OCI-LY7 (cell line): ENCODE data around the gene SLC37A1. TPM values are rescaled to one million over a fixed set of nuclear protein-coding genes. Genes with fewer than 3 reads are reported as not detected.

Experiments used
- BruUV-seq: library from RNA; stranded (reverse); fragments of 400-500 nt; replicated peaks from 2 replicates; lab custom pipeline; 2021; lab: Mats Ljungman, UMichigan
- CTCF ChIA-PET: fragments of 300-600 bp; sonication (Branson Sonifier 250); formaldehyde crosslinking; loops from one replicate; lab custom pipeline; 2022; ENCODE audit warnings: antibody characterized with exemption; ENCODE audit not compliant: unreplicated experiment; lab: Charles Lee
- POLR2A ChIA-PET: fragments of 300-600 bp; sonication (Branson Sonifier 250); formaldehyde crosslinking; loops from one replicate; lab custom pipeline; 2022; ENCODE audit warnings: antibody characterized with exemption; lab: Charles Lee
- DNase-seq: peaks from one replicate; pipeline ENCODE4 v3.0.0-alpha.2; 2015; ENCODE audit warnings: low spot score
- H2AFZ ChIP-seq: fragments of 200-600 bp; sonication (generic), shearing (Covaris generic); 2 replicates; pipeline ENCODE4 v1.6.1; 2014; ENCODE audit warnings: mild to moderate bottlenecking, antibody characterized with exemption, low read length, moderate library complexity
- H3K27ac ChIP-seq: fragments of 200-600 bp; sonication (generic); 2 replicates; pipeline ENCODE4 v1.5.1; 2014; ENCODE audit warnings: mixed run types, low read depth, mild to moderate bottlenecking, moderate library complexity, low read length, inconsistent platforms; ENCODE audit not compliant: poor library complexity, severe bottlenecking
- H3K36me3 ChIP-seq: fragments of 200-600 bp; sonication (generic); 2 replicates; pipeline ENCODE4 v1.6.1; 2014; ENCODE audit warnings: mild to moderate bottlenecking, antibody characterized with exemption, low read length, moderate library complexity, mixed read lengths; ENCODE audit not compliant: insufficient read depth
- H3K4me1 ChIP-seq: fragments of 200-600 bp; sonication (generic); 2 replicates; pipeline ENCODE4 v1.5.1; 2014; ENCODE audit warnings: mild to moderate bottlenecking, low read length; ENCODE audit not compliant: insufficient read depth, poor library complexity, severe bottlenecking
- H3K4me2 ChIP-seq: fragments of 200-600 bp; sonication (generic); 2 replicates; pipeline ENCODE4 v1.6.1; 2014; ENCODE audit warnings: mild to moderate bottlenecking, low read length
- H3K4me3 ChIP-seq: fragments of 200-600 bp; sonication (generic); 2 replicates; pipeline ENCODE4 v1.5.1; 2014; ENCODE audit warnings: mild to moderate bottlenecking, low read depth, low read length; ENCODE audit not compliant: poor library complexity, severe bottlenecking
- H3K79me2 ChIP-seq: fragments of 200-600 bp; sonication (generic); 2 replicates; pipeline ENCODE4 v1.6.1; 2016; ENCODE audit warnings: low read depth, mild to moderate bottlenecking, low read length, moderate library complexity, mixed read lengths; ENCODE audit not compliant: insufficient read depth
- H3K9me2 ChIP-seq: fragments of 200-600 bp; sonication (generic); 2 replicates; pipeline ENCODE4 v1.6.1; 2016; ENCODE audit warnings: mild to moderate bottlenecking, low read length, mixed read lengths; ENCODE audit not compliant: insufficient read depth
- H3K9me3 ChIP-seq: fragments of 200-600 bp; sonication (generic); 2 replicates; pipeline ENCODE4 v1.6.1; 2014; ENCODE audit warnings: mild to moderate bottlenecking, mixed run types, low read length, mixed read lengths
- H4K20me1 ChIP-seq: fragments of 200-600 bp; sonication (generic); 2 replicates; pipeline ENCODE4 v1.6.1; 2014; ENCODE audit warnings: mild to moderate bottlenecking, antibody characterized with exemption, low read length, moderate library complexity, mixed read lengths; ENCODE audit not compliant: insufficient read depth
- CTCF ChIP-seq: fragments of 200-600 bp; sonication (generic); conservative IDR thresholded peaks from 2 replicates; pipeline ENCODE4 v1.5.1; 2014; ENCODE audit warnings: mild to moderate bottlenecking, antibody characterized with exemption, low read length, moderate library complexity, mixed read lengths
- EZH2phosphoT487 ChIP-seq: fragments of 200-600 bp; sonication (generic); IDR thresholded peaks from 2 replicates; pipeline ENCODE4 v1.6.1; 2018; ENCODE audit warnings: low read depth, borderline replicate concordance, mild to moderate bottlenecking, mixed run types, antibody characterized with exemption, low read length, moderate library complexity, mixed read lengths
- intact Hi-C: fragments of 100-400 bp; cut with micrococcal nuclease; formaldehyde crosslinking; loops from one replicate; pipeline ENCODE4 v1.10.0; 2022; ENCODE audit not compliant: unreplicated experiment
- total RNA-seq, 2 experiments: library from RNA; depleted of rRNA in 1 of 2; stranded (reverse); fragments of >200 nt in 1 of 2; shearing (Covaris generic) in 1 of 2; gene quantifications; 2 replicates each; pipeline ENCODE4 v1.2.3, GENCODE V29; 2014 to 2022

The SLC37A1 gene
- total RNA-seq, 2 experiments from 2014 or later = 22.5 to 27.6 TPM

- intact Hi-C loops = loop anchor here (2.0 kb wide), 1 partner anchor 43 kb away; no protein-coding TSS in a partner anchor
- ChIA-PET POLR2A (no interaction called here), CTCF (no interaction called here)
- Histone ChIP-seq H3K79me2 (no peaks in the 10 kb centered on the region), H4K20me1 (no peaks in the 10 kb centered on the region), H3K27ac (no peak overlapping the region), H3K9me2 (no peaks in the 10 kb centered on the region), H2AFZ (no peak overlapping the region), H3K9me3 (no peaks in the 10 kb centered on the region), H3K36me3 (no peaks in the 10 kb centered on the region), H3K4me1 (peaks cover 13% of the 10 kb centered on the region), H3K4me2 (no peak overlapping the region), H3K4me3 (no peak overlapping the region)
- BruUV-seq = no TSS peak
- no peak for DNase-seq
- TF ChIP-seq CTCF (no peak), EZH2phosphoT487 (no peak)
Observed at GRCh38 chr21:42503711-42504110, 9.9 kb upstream of the SLC37A1 start.

- H2AFZ ChIP-seq = no peak overlapping the region
- no peaks in the 10 kb centered on the region for H4K20me1 ChIP-seq
- H3K27ac ChIP-seq = no peak overlapping the region
- no peaks in the 10 kb centered on the region for H3K9me2 ChIP-seq
- CTCF ChIA-PET = no interaction called here
- H3K4me3 ChIP-seq = no peak overlapping the region
- no peaks in the 10 kb centered on the region for H3K79me2 ChIP-seq
- no peaks in the 10 kb centered on the region for H3K9me3 ChIP-seq
- POLR2A ChIA-PET = interaction anchor here (0.6 to 1.2 kb wide), 2 partner anchors 20 to 32 kb away, joined by 3 read pairs; no protein-coding TSS in a partner anchor
- peak overlapping the region; percentile 42 for H3K4me2 ChIP-seq
- TF ChIP-seq CTCF (no peak), EZH2phosphoT487 (no peak)
- intact Hi-C loops = loop anchor here (2.0 kb wide), 1 partner anchor 44 kb away; no protein-coding TSS in a partner anchor
- no peaks in the 10 kb centered on the region for H3K36me3 ChIP-seq
- BruUV-seq = no TSS peak
- DNase-seq = peak; percentile 65
- peaks cover 13% of the 10 kb centered on the region for H3K4me1 ChIP-seq
Observed at GRCh38 chr21:42505090-42505726, 8.4 kb upstream of the SLC37A1 start.

- no peak overlapping the region for H3K4me3 ChIP-seq
- no peaks in the 10 kb centered on the region for H3K9me3 ChIP-seq
- no peak overlapping the region for H3K27ac ChIP-seq
- H4K20me1 ChIP-seq = no peaks in the 10 kb centered on the region
- ChIA-PET CTCF (interaction anchor here (0.8 kb wide), 1 partner anchor 29 kb away, joined by 3 read pairs; no protein-coding TSS in a partner anchor), POLR2A (no interaction called here)
- no TSS peak for BruUV-seq
- TF ChIP-seq CTCF (no peak), EZH2phosphoT487 (no peak)
- H3K79me2 ChIP-seq = no peaks in the 10 kb centered on the region
- intact Hi-C loops = no loop called here
- H3K4me1 ChIP-seq = peaks cover 13% of the 10 kb centered on the region
- H3K36me3 ChIP-seq = no peaks in the 10 kb centered on the region
- no peak for DNase-seq
- no peaks in the 10 kb centered on the region for H3K9me2 ChIP-seq
- no peak overlapping the region for H3K4me2 ChIP-seq
- H2AFZ ChIP-seq = no peak overlapping the region
Observed at GRCh38 chr21:42507418-42507817, 6.2 kb upstream of the SLC37A1 start.
